HG03575 (cell line): ENCODE results near the gene CSPG4.
"Not testable (repeated sequence)": the region's sequence is repeated elsewhere in the genome, so short reads cannot be mapped to it uniquely, and the experiment has no call there.

ENCODE experiments used
- ATAC-seq: cut with Tn5 transposase; IDR thresholded peaks from one replicate; pipeline ENCODE4 v1.9.1; 2021; ENCODE audit not compliant: unreplicated experiment, insufficient number of reproducible peaks, low FRiP score; ENCODE audit errors: extremely low read depth

Gene CSPG4

GRCh38 chr15:75712668-75713337, at the start of gene CSPG4:
CSPG4 (minus strand) TSS chr15:75712848; CDS start chr15:75712755, 93 bp downstream.
- ATAC-seq, result no peak

GRCh38 chr15:75762357-75762718, 49.7 kb upstream of the CSPG4 start:
- ATAC-seq, result not testable (repeated sequence)

DNA sequence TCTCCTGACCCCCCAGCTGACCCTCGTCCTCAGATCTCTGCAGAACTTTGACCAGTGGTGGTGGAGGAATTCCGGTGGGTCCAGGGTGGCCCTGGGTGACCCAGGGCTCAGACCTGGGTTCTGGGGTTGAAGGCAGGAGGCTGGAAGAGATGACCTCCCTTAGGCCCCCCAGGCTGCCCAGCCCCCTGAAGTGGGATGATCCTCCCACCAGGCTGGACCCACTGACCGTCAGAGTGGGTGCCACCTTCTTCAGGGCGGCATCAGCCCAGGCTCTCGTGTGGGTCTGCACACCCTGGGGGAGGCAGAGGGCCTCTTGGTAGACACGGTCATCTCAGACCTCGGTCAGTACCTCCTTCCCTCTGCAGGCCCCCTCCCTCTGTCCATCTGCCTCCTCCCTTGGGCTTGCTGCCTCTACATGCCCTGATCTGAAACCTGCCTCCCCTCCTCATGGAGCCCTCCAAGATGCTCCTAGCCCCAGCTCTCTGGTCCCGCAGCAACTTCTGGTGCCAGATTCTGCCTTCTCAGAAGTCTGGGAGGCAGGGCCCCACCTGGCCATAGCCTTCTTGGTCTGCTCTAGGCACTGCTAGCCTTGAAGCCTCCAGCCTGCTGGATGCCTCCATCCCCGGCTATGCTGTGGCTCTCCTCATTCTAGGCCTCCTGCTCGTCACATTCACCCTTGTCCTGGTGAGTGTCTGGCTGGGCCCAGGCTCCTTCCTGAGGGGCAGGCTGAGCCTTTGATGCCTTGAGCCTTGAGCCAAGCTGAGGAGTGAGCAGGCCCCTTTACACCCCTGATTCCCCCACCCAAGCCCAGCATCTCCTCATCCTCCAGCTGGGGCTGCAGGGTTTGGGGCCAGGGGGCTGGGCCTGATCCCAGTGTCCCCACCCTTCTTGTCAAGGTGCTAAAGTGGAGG, 49.1 kb upstream of the CSPG4 start:
- no peak for ATAC-seq

DNA sequence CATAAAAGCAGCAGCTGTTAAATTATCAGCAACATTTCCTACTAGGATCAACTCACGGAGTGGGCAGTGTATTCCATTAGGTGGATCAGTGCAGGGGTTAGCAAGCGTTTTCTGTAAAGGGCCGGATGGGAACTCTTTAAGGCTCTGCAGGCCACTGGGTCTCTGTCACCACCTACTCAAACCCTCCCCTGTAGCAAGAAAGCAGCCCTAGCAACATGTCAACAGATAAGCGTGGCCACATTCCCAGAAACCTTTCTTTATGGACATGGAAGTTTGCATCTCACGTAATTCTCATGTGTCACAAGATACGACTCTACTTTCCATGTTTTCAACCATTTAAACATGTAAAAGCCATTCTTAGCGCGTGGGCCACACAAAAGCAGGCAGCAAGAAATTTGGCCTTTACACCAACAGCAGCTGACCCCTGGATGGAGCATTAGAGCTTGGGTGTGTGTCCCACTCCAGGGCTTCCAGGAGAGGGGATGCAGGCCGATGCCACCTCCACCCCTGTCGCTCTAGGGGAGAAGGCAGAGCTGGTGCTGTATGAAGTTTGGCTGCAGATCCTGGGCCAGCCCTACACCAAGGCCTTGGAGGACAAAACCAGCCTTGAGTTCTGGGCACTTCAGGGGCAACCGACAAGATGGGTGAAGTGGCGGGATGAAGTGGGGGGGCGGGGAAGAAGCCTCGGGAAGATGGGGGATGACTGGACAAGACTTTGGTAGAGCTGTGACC, 48.2 kb upstream of the CSPG4 start:
- ATAC-seq, result no peak

GRCh38 chr15:75760131-75760520, 47.5 kb upstream of the CSPG4 start:
- not testable (repeated sequence) for ATAC-seq

DNA sequence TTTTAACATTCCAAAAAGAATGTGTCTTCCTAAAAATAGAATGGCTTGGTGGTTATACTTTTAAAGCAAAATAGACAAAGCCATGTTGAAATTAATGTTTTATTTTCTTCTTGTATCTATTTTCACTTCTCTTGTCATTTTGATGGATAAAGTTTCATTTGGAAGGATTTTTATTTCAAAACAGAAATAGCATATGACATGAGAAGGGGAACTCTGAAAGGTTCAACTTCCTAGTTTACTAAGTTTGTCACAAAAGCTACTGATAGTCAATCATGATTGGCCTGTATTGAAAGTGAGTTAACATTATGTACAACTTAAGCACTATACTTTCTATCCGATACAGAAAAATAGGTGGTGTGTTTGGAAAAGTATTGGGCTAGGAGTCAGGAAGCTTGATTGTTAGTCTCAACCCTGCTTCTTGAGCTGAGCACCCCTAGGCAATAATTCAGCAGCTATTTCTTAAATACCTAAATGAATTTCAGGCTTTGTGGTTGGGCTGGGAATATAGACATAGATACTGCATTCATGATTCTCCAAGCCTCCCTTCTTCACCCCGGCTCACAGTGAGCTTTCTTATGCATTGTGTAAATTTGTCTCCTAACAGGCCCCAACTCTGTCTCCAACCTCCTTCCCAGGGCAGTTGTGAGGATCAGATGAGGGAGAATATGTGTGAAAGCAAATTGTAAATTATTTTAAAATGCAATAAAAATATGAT, 46.9 kb upstream of the CSPG4 start:
- ATAC-seq, result no peak

GRCh38 chr15:75758071-75758872, 45.6 kb upstream of the CSPG4 start:
- ATAC-seq, result no peak

DNA sequence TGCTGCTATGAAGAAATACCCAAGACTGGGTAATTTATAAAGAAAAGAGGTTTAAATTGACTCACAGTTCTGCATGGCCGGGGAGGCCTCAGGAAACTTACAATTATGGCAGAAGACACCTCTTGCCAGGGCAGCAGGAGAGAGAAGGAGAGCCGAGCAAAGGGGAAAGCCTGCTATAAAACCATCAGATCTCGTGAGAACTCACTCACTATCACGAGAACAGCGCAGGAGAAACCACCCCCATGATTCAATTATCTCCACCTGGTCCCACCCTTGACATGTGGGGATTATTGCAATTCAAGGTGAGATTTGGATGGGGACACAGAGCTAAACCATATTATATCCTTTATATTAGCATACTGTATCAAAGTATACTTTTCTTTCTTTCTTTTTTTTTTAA, 42.2 kb upstream of the CSPG4 start:
- not testable (repeated sequence) for ATAC-seq

DNA sequence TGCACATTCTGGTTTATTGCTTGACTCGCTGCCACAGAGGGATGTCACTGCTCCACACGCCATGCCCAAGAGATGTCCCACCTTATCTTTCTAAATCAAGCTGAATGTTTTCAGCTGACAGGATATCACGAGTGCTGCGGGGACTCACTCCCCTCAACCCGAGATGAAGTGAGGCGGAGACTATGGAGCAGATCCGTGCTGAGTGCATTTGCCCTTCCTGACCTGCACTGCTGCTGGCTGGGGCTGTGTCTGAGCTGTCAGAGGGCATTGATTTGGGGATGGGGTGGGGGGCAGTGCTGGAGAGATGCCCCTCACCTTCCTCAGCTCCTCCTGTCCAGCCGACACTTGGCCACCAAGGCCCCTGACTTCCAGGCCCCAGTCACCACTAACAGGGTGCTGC, 40.5 kb upstream of the CSPG4 start:
- ATAC-seq, result no peak

DNA sequence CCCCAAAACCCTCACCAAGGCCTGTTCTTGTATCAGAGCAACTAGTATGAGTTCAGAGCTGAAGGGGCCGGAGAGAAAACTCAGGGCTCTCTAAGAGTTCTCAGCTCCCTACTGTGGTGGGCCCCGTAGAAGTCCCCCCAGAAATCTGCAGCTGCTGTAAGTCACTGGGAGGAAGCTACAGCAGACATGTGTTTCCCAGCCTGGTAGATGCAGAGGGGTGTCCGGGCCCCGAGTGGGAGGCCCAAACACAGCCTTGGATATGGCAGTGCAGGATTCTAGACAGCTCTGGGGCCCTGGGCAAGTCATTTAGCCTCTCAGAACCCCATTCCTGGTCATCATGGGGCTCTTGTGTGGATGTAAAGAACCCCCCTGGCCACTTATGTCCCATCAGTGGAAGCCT, 39.2 kb upstream of the CSPG4 start:
- no peak for ATAC-seq

DNA sequence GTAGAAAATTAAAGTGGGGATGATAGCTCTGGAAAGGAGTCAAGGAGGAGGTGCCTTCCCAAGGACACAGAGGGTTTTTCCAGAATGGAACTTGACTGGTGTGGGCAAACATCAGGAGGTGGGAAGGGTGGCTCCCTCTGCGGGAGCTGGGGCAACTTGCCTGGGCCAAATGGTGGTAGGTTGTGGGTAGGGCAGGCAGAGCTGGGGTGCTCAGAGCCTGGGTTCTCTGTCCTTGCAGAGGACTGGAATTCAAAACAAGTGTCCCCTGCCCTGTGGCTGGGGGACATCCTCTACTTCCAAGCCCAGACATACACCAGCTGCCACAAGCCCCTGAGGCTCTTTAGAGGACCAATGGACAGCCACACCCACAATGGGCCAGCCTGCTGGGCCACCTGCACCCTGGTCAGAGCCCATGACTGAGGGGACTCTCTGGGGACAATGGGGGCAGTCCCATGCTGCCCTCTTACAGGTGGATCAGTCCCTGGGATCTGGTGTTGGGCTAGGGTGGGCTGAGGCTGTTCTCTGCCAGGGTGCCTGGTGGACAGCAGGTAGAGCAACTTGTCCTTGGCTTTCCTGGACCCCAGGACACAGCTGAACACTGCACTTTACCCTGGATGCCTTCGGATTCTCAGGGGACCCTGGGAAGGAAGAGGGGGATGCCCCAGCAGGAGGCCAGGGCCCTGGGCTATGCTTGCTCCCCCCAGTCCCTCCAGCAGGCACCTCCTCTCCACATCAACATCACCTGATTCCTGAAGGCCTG, 38.6 kb upstream of the CSPG4 start:
- ATAC-seq, result no peak

DNA sequence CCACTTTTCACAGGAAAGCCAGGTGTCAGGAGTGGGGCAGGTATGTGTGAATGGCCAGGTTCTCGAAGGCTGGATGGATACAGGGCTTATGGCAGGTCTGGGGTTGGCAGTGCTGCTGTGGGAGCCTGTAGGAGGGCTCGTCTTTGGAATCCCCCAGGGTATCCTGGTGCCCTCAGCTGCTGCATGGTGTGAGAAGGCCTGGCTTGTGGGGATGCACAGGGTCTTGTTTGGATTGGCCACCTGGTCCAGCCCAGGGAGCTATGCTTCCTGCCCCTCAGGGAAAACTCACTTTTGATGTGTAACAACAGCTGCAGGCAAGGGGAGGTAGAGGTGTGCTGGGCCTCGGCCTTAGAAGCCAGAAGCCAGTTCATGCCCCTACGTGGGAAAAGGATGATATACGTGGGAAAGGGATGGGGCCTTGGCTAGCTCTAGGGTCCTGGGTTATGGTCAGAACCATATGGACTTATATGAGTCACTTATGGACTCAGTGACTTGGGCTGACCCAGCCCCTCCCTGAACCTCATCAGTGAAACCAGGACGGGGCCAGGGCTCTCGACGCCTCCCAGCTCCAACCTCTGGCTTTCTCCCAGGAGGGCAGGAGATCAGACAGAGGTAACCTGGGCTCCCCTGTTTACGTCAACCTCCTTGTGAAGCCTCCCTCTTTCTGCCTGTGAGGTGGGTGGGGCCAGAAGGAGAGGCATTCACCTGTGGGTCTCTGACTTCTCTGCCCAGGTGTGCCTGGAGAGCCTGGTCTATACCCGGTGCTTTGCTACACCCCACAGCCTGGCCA, 37.8 kb upstream of the CSPG4 start:
- no peak for ATAC-seq

DNA sequence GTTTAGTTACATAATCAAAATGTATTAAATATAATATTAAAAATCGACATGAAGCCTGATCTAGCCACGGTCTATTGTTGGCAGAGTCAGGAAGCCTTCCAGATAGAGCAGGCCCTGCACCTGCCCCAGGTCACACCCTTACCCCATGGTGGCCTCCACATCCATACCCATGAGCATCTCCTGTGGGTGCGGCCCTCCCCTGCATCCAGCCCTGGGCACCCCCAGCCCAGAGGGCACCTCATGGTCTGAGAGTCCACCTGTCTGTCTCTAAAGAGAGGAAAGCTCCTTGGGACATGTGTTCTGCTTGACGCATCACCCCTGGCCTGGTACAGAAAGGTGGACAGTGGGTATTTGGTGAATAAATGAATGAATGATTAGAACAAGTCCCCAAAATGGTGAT, 37.2 kb upstream of the CSPG4 start:
- no peak for ATAC-seq

DNA sequence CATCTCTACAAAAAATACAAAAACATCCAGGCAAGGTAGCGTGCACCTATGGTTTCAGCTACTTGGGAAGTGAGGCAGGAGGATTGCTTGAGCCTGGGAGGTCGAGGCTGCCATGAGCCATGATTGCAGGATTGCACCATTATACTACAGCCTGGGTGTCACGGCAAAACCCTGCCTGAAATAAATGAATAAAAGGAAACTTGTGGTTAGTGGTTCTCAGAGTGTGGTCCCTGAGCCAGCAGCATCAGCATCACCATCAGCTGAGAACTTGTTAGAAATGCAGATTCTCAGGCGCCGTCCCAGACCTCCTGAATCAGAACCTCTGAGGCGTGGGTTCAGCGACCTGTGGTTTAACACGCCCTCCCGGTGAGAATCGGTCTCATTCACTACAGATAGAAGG, 36.2 kb upstream of the CSPG4 start:
- not testable (repeated sequence) for ATAC-seq

DNA sequence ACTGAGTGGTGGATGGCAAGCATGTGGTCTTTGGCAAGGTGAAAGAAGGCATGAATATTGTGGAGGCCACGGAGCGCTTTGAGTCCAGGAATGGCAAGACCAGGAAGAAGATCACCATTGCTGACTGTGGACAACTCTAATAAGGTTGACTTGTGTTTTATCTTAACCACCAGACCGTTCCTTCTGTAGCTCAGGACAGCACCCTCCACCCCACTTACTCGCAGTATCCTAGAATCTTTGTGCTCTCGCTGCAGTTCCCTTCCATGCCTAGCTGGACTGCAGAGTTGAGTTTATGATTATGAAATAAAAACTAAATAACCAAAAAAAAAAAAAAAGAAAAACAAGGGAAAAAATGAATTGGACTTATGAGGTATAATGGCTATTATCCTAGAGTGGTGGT, 34.5 kb upstream of the CSPG4 start:
- ATAC-seq, result not testable (repeated sequence)

GRCh38 chr15:75745305-75745704, 32.7 kb upstream of the CSPG4 start:
- no peak for ATAC-seq

DNA sequence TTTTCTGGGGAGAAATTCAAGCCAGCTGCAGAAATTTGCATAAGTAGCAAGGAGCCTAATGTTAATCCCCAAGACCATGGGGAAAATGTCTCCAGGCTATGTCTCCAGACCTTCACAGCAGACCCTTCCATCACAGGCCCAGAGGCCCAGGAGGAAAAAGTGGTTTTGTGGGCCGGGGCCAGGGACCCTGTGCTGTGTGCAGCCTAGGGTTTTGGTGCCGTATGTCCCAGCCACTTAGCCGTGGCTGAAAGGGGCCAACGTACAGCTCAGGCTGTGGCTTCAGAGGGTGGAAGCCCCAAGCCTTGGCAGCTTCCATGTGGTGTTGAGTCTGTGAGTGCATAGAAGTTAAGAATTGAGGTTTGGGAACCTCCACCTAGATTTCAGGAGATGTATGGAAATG, 29.7 kb upstream of the CSPG4 start:
- ATAC-seq, result not testable (repeated sequence)
